Amygdala (tissue), 56 donors: ENCODE results near the gene RNFT2.
"Not testable (repeated sequence)": the region's sequence is repeated elsewhere in the genome, so short reads cannot be mapped to it uniquely, and the experiment has no call there.

ENCODE experiments used
- DNase-seq, 56 donors: peaks; one replicate each; lab custom pipeline; 2025; lab: John Stamatoyannopoulos, UW

The RNFT2 gene

GRCh38 chr12:116789562-116789961 lies 51.4 kb downstream of the RNFT2 start:
- not testable (repeated sequence) for DNase-seq

GRCh38 chr12:116790066-116790465 lies 52.0 kb downstream of the RNFT2 start:
- DNase-seq, result no peak

- no peak for DNase-seq
Observed at GRCh38 chr12:116792403-116792802, 54.3 kb downstream of the RNFT2 start.

- DNase-seq, result no peak
Observed at GRCh38 chr12:116794725-116795124, 56.6 kb downstream of the RNFT2 start.

- no peak for DNase-seq
Observed at GRCh38 chr12:116797885-116798284, 59.8 kb downstream of the RNFT2 start.

GRCh38 chr12:116798719-116799118 lies 60.6 kb downstream of the RNFT2 start:
- no peak for DNase-seq

- no peak for DNase-seq
Observed at GRCh38 chr12:116799955-116800354, 61.8 kb downstream of the RNFT2 start.

DNA sequence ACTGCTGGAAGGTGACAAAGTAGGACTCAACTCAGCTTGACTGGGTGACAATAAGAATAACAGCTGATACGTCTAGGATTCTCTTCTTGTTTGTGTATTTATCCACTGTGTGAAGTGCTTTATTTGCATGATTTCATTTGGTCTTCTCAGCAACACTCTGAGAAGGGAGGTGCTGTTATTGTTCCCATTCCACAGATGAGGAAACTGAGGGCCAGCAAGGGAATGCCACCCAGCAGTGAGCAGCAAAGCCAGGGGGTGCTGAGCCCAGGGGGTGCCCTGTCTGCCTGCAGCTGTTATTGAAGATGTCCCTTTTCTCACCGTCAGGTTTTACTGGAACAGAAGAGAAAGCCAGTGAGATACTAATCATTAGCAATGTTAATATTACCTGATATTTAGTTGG lies 62.8 kb downstream of the RNFT2 start:
- DNase-seq, result no peak

GRCh38 chr12:116802018-116802417 lies 63.9 kb downstream of the RNFT2 start:
- no peak for DNase-seq

- no peak for DNase-seq
Observed at GRCh38 chr12:116803013-116803736, 65.1 kb downstream of the RNFT2 start.

DNA sequence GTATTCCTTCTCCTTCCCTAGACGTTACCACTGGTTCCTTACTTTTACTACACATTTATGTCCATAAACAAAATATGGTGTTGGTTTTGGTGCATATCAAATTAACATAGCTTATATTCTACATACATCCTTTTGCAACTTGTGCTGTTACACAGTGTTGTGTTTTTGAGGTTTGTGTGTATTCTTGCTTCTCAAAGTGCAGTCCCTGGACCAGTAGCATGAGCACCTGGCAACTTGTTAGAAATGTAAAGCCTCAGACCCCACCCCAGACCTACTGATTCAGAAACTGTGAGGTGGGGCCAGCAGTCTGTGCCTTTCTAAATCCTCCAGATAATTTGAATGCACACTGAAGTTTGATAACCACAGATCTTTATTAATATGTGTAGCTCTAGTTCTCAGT lies 65.9 kb downstream of the RNFT2 start:
- DNase-seq, result no peak

GRCh38 chr12:116806845-116807440 lies 68.8 kb downstream of the RNFT2 start:
- DNase-seq, result no peak

DNA sequence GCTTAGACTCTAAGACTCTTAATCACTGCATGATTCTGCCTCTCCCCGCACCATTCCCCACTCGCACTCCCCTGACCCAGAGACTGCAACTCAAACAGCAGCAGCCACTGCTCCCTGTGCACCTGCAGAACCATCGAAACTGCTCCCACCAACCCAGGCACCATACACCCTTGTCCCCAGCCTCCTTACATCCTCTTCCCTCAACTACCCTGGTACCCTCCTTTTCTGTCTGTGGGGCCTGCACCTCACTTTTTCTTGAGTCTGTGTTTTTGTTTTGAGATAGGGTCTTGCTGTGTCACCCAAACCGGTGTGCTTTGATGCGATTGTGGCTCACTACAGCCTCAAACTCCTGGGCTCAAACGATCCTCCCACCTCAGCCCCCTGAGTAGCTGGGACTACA lies 69.4 kb downstream of the RNFT2 start:
- no peak for DNase-seq

GRCh38 chr12:116808113-116809105 lies 70.3 kb downstream of the RNFT2 start:
- no peak for DNase-seq

- no peak for DNase-seq
Observed at GRCh38 chr12:116812238-116812637, 74.1 kb downstream of the RNFT2 start.

- no peak for DNase-seq
Observed at GRCh38 chr12:116813271-116814041, 75.3 kb downstream of the RNFT2 start.

GRCh38 chr12:116814766-116815165 lies 76.7 kb downstream of the RNFT2 start:
- not testable (repeated sequence) for DNase-seq

- DNase-seq, result peak in 5 of 56 donors; percentile 2 to 20 (median 7)
Observed at GRCh38 chr12:116818341-116818856, 80.3 kb downstream of the RNFT2 start.

GRCh38 chr12:116818948-116819832 lies 81.1 kb downstream of the RNFT2 start:
- DNase-seq, result peak; percentile 14 to 94 (median 82)
